Activated CD8-positive, alpha-beta memory T cell treated with anti-CD3 and anti-CD28 coated beads for 24 hours (primary cell): ENCODE data around the gene HES5.

Experiments
- DNase-seq: peaks from one replicate; pipeline ENCODE4 v3.0.0-alpha.2; 2020

Gene HES5

GRCh38 chr1:2499986-2500596 is 30.0 kb downstream of the HES5 start:
- DNase-seq, result peak; percentile 69

- no peak for DNase-seq
Measured at GRCh38 chr1:2499260-2499659, 30.8 kb downstream of the HES5 start.

GRCh38 chr1:2498648-2499047 is 31.4 kb downstream of the HES5 start:
- DNase-seq, result no peak

- no peak for DNase-seq
Measured at GRCh38 chr1:2497891-2498290, 32.2 kb downstream of the HES5 start.

GRCh38 chr1:2496746-2497145 is 33.3 kb downstream of the HES5 start:
- no peak for DNase-seq

GRCh38 chr1:2496087-2496622 is 33.9 kb downstream of the HES5 start:
- no peak for DNase-seq

GRCh38 chr1:2495546-2495945 is 34.5 kb downstream of the HES5 start:
- DNase-seq, result no peak

GRCh38 chr1:2495026-2495425 is 35.0 kb downstream of the HES5 start:
- DNase-seq, result no peak

GRCh38 chr1:2494323-2494693 is 35.8 kb downstream of the HES5 start:
- no peak for DNase-seq

GRCh38 chr1:2493691-2494322 is 36.3 kb downstream of the HES5 start:
- no peak for DNase-seq

- no peak for DNase-seq
Measured at GRCh38 chr1:2493218-2493617, 36.8 kb downstream of the HES5 start.

GRCh38 chr1:2492091-2492490 is 38.0 kb downstream of the HES5 start:
- DNase-seq, result no peak

- DNase-seq, result no peak
Measured at GRCh38 chr1:2489615-2490014, 40.4 kb downstream of the HES5 start.

GRCh38 chr1:2488688-2489087 is 41.4 kb downstream of the HES5 start:
- no peak for DNase-seq

- no peak for DNase-seq
Measured at GRCh38 chr1:2486558-2486957, 43.5 kb downstream of the HES5 start.

GRCh38 chr1:2486041-2486440 is 44.0 kb downstream of the HES5 start:
- DNase-seq, result no peak

- DNase-seq, result no peak
Measured at GRCh38 chr1:2483970-2484369, 46.1 kb downstream of the HES5 start.

- DNase-seq, result no peak
Measured at GRCh38 chr1:2483026-2483425, 47.0 kb downstream of the HES5 start.

GRCh38 chr1:2482588-2482987 is 47.5 kb downstream of the HES5 start:
- no peak for DNase-seq

GRCh38 chr1:2481885-2482284 is 48.2 kb downstream of the HES5 start:
- no peak for DNase-seq

GRCh38 chr1:2480986-2481364 is 49.1 kb downstream of the HES5 start:
- DNase-seq, result no peak

GRCh38 chr1:2480236-2480985 is 49.7 kb downstream of the HES5 start:
- no peak for DNase-seq

- DNase-seq, result no peak
Measured at GRCh38 chr1:2479618-2480017, 50.4 kb downstream of the HES5 start.

GRCh38 chr1:2479186-2479585 is 50.9 kb downstream of the HES5 start:
- no peak for DNase-seq
